HG03460 (cell line): ENCODE data around the gene KHDRBS1.
"Not testable (repeated sequence)": the region's sequence is repeated elsewhere in the genome, so short reads cannot be mapped to it uniquely, and the experiment has no call there.

ENCODE experiments used
- ATAC-seq: cut with Tn5 transposase; IDR thresholded peaks from one replicate; pipeline ENCODE4 v1.9.1; 2021; ENCODE audit not compliant: unreplicated experiment

The KHDRBS1 gene

DNA sequence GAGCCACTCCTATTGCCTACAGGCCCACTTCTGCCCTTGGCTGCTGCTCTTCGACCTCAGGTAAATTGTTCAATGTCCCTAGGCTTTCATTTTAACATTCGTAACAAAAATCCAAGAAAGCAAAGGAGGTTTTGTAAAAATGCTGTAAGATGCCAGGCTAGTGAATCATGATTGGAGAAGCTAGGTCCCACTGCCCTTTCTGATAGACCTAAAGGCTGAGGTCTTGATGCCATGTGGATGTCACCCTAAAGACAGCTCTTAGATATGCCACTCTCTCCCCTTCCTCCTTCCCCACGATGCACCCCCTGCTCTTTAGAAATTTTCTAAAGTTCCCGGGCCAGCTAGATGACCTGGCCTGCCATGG lies 49.2 kb downstream of the KHDRBS1 start:
- no peak for ATAC-seq

DNA sequence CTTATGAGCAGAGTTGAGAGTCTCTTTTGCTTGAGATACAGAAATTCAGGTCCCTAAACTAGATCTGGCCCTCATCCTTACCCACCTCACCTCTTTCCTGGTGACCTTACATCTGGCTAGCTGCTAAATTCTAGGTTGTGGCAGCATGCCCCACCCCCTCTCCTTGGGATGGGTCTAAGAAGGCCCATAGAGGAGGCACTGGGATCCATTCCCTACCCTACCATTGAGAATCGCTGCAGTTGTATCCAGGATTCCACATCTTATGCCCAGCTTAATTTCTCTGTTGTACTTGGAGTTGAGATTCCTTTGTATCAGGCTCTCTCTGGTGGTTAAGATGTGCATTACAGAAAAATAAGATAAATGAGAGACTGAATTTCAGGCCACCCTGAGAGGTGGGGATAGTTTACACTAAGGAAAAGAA lies 49.6 kb downstream of the KHDRBS1 start:
- no peak for ATAC-seq

GRCh38 chr1:32065613-32066488 lies 52.2 kb downstream of the KHDRBS1 start:
- not testable (repeated sequence) for ATAC-seq

- no peak for ATAC-seq
These were observed 52.8 kb downstream of the KHDRBS1 start for GRCh38 chr1:32066489-32066873.

DNA sequence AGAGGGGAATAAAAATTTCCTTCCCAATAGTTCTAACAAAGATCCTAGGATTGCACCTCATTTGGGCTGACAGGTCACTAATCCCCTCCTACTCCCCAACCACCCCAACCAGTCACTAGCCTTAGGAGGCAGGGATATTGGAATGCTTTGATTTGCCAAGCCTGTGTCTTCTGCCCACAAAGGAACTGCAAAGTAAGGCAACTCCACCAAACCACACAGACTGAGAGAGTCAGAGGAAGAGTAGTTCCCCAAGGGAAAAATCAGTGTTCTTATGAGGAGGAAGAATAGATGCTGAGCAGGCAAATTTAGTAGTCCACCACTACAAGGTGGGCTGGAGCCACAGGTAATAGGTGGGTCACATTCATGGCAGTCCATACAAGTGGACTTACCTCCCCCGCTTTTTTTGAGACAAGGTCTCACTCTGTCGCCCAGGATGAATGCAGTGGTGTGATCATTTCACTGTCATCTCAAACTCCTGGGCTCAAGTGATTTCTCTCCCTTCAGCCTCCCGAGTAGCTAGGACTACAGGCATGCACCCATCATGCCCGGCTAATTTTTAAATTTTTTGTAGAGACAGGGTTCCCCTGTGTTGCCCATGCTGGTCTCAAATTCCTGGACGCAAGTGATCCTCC lies 55.4 kb downstream of the KHDRBS1 start:
- no peak for ATAC-seq

- ATAC-seq, result no peak
These were observed 58.3 kb downstream of the KHDRBS1 start for GRCh38 chr1:32071758-32072621.

DNA sequence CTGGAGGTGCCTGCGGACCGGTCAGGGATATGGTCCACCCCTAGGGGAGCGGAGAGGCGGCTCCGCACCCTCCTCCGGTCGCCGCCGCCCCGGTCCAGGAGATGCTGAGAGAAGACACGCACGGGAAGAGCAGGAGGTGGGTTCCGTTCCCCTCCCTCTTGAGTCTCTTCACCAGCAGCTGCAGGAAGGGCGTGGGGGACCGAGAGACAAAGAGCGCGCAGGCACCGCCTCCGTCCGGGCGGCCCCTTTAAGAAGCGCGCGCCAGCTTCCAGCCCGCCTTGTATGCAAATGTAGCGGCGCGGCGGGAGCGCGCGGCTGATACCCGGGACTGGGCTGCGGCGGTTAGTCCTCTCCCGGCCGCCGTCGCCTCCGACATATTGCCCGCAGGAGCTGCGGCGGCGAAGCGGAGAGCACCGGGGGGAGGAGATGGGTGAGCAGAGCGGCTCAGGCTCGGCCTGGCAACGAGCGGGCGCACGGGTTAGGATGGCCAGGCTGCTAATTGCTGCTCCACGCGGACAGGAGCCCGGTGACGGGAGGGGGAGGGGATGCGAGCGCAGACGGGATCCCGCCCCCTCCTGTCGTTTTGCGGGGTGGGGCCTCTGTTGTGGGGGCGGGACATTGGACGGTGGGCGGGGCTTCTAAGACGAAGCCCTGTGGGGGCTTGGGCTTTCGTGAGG lies 59.1 kb downstream of the KHDRBS1 start, which contains the start of gene TMEM39B:
Gene TMEM39B (plus strand): TSS at position 318 of the 677 bp plus-strand sequence. CDS start 109 bp downstream, at position 427.
- peak; percentile 75 for ATAC-seq

- no peak for ATAC-seq
These were observed 59.9 kb downstream of the KHDRBS1 start for GRCh38 chr1:32073299-32074229.

DNA sequence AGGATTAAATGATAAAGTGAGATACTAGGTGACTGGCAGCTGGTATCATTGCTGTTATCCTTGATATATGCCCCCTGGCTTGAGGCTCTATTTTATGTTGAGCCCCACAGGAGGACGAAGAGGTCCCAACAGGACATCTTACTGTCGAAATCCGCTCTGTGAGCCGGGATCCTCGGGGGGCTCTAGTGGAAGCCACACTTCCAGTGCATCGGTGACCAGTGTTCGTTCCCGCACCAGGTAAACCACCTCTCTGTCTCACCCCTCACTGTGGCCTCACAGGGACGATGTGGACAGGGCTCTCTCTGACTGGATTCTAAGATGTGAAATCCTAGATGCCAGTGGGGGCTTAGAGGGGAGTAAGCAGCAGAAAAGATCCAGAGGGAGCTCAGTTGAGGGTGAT lies 61.2 kb downstream of the KHDRBS1 start:
- no peak for ATAC-seq

- ATAC-seq, result no peak
These were observed 63.8 kb downstream of the KHDRBS1 start for GRCh38 chr1:32077451-32077850.

DNA sequence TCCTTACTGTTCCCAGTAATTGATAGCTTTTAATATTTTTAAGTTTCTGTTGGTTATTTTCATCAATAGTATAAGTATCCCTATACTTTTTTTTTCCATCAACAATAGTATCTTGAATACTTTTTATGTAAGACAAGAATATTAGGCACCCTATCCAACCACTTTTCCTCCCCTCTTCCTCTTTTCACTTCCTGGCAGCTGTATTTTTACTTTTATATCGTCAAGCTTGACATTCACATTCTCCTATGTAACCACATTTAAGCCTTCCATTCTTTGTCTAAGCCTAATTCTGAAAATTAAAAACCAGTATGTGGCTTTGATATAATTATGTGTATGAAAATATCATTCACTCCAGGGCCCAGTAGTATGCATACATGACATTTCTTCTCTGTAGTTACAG lies 68.4 kb downstream of the KHDRBS1 start:
- no peak for ATAC-seq

- not testable (repeated sequence) for ATAC-seq
These were observed 72.7 kb downstream of the KHDRBS1 start for GRCh38 chr1:32086381-32086780.

GRCh38 chr1:32091176-32091575 lies 77.5 kb downstream of the KHDRBS1 start:
- ATAC-seq, result no peak

DNA sequence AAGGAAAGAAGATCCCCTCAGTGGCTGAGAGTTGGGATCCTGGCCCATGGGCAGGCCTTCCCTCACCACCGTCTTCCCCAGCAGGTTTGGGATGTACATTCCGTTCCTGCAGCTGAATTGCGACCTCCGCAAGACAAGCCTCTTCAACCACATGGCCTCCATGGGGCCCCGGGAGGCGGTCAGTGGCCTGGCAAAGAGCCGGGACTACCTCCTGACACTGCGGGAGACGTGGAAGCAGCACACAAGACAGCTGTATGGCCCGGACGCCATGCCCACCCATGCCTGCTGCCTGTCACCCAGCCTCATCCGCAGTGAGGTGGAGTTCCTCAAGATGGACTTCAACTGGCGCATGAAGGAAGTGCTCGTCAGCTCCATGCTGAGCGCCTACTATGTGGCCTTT lies 77.9 kb downstream of the KHDRBS1 start:
- ATAC-seq, result no peak
